Endothelial cell of umbilical vein (primary cell): ENCODE data around the gene CETP. TPM values are rescaled to one million over a fixed set of nuclear protein-coding genes. Genes with fewer than 3 reads are reported as not detected.

Source experiments
- BruUV-seq: library from RNA; stranded (reverse); fragments of 400-500 nt; replicated peaks from 2 replicates; lab custom pipeline; 2021; lab: Mats Ljungman, UMichigan
- CTCF ChIA-PET: fragments of 300-600, 350-600 bp; sonication (Branson Sonifier 250); formaldehyde crosslinking; loops from one replicate; lab custom pipeline; 2021; ENCODE audit warnings: antibody characterized with exemption, inconsistent platforms; lab: Charles Lee
- POLR2A ChIA-PET: fragments of 300-600, 350-600 bp; sonication (Branson Sonifier 250); formaldehyde crosslinking; loops from one replicate; lab custom pipeline; 2021; ENCODE audit warnings: antibody characterized with exemption, inconsistent platforms; lab: Charles Lee
- DNase-seq: peaks from one replicate; pipeline ENCODE4 v3.0.0-alpha.2; 2011; ENCODE audit warnings: low read depth, low spot score
- FAIRE-seq: peaks from 2 replicates; lab custom pipeline; 2011; peaks lifted over from hg19 to GRCh38; lab: Jason Lieb, UNC
- H2AFZ ChIP-seq: 2 replicates; pipeline ENCODE4 v1.6.0; 2012; ENCODE audit warnings: low read depth, low read length, control low read depth, inconsistent platforms
- H3K27ac ChIP-seq: 2 replicates; pipeline ENCODE4 v1.5.1; 2011; ENCODE audit warnings: low read depth, mild to moderate bottlenecking, control low read depth, low read length, moderate library complexity; ENCODE audit not compliant: insufficient read depth
- H3K27me3 ChIP-seq, 2 experiments: 2 replicates each; pipeline versions ENCODE4 v1.6.0 to v1.6.1; 2011; ENCODE audit warnings: low read length in 2 of 2, mixed read lengths in 1 of 2; ENCODE audit not compliant: control insufficient read depth in 2 of 2, insufficient read depth in 2 of 2
- H3K36me3 ChIP-seq, 2 experiments: 2 replicates in 1 of 2; 3 replicates in 1 of 2; pipeline ENCODE4 v1.5.1; 2011; ENCODE audit warnings: low read length in 2 of 2, mild to moderate bottlenecking in 1 of 2, moderate library complexity in 1 of 2; ENCODE audit not compliant: control insufficient read depth in 2 of 2, insufficient read depth in 2 of 2; ENCODE audit errors: extremely low read depth in 1 of 2
- H3K4me1 ChIP-seq: 3 replicates; pipeline ENCODE4 v1.5.1; 2011; ENCODE audit warnings: mild to moderate bottlenecking, low read length; ENCODE audit not compliant: control insufficient read depth, insufficient read depth; ENCODE audit errors: extremely low read depth
- H3K4me2 ChIP-seq: 2 replicates; pipeline ENCODE4 v1.6.1; 2011; ENCODE audit warnings: low read length, control low read depth, mixed read lengths; ENCODE audit not compliant: insufficient read depth
- H3K4me3 ChIP-seq, 3 experiments: fragments of 200-600 bp in 1 of 3; sonication (generic), shearing (Covaris generic) in 1 of 3; replicated peaks in 1 of 3; 2 replicates each; pipeline ENCODE4 v1.5.1; 2011 to 2016; ENCODE audit warnings: control low read depth in 3 of 3, low read length in 3 of 3, mild to moderate bottlenecking in 2 of 3, inconsistent platforms in 1 of 3, low read depth in 1 of 3, moderate library complexity in 1 of 3; ENCODE audit not compliant: insufficient read depth in 1 of 3
- H3K79me2 ChIP-seq: 2 replicates; pipeline ENCODE4 v1.6.0; 2012; ENCODE audit warnings: low read length, inconsistent platforms; ENCODE audit not compliant: control insufficient read depth, insufficient read depth
- H3K9ac ChIP-seq: replicated peaks from 2 replicates; pipeline ENCODE3; 2011; ENCODE audit warnings: low read length, control low read depth; ENCODE audit not compliant: insufficient read depth; ENCODE audit errors: extremely low read depth
- H3K9me1 ChIP-seq: replicated peaks from 3 replicates; pipeline ENCODE4 v1.6.0; 2011; ENCODE audit warnings: mild to moderate bottlenecking, low read length; ENCODE audit not compliant: control insufficient read depth, insufficient read depth; ENCODE audit errors: extremely low read depth
- H3K9me3 ChIP-seq: replicated peaks from 2 replicates; pipeline ENCODE4 v1.5.1; 2012; ENCODE audit warnings: low read length, inconsistent platforms; ENCODE audit not compliant: control insufficient read depth, insufficient read depth
- H4K20me1 ChIP-seq: replicated peaks from 2 replicates; pipeline ENCODE3; 2011; ENCODE audit warnings: mild to moderate bottlenecking, low read length; ENCODE audit not compliant: control insufficient read depth, insufficient read depth; ENCODE audit errors: extremely low read depth
- CTCF ChIP-seq, 2 donors: IDR thresholded peaks; 1 replicate in 1 of 2; 2 replicates in 1 of 2; pipeline ENCODE4 v1.5.1; 2011; ENCODE audit warnings: low read length in 2 of 2, mild to moderate bottlenecking in 2 of 2, moderate library complexity in 2 of 2, control low read depth in 1 of 2, inconsistent platforms in 1 of 2, low read depth in 1 of 2; ENCODE audit not compliant: insufficient read depth in 1 of 2; ENCODE audit errors: extremely low read depth in 1 of 2
- EZH2 ChIP-seq: IDR thresholded peaks from 2 replicates; pipeline ENCODE4 v1.6.1; 2012; ENCODE audit warnings: borderline replicate concordance, low read depth, mild to moderate bottlenecking, moderate library complexity, low read length, inconsistent platforms; ENCODE audit not compliant: severe bottlenecking
- FOS ChIP-seq: IDR thresholded peaks from 2 replicates; pipeline ENCODE4 v1.6.1; 2011; ENCODE audit warnings: mild to moderate bottlenecking, low read length, moderate library complexity, borderline replicate concordance; ENCODE audit not compliant: insufficient read depth
- GATA2 ChIP-seq: IDR thresholded peaks from 2 replicates; pipeline ENCODE4 v1.7.0; 2011; ENCODE audit warnings: low read depth, mild to moderate bottlenecking, moderate library complexity, mixed read lengths, low read length; ENCODE audit not compliant: insufficient read length, insufficient read depth
- JUN ChIP-seq: IDR thresholded peaks from 2 replicates; pipeline ENCODE4 v1.6.1; 2011; ENCODE audit warnings: borderline replicate concordance, low read depth; ENCODE audit not compliant: insufficient read length, insufficient read depth
- POLR2A ChIP-seq: IDR thresholded peaks from 2 replicates; pipeline ENCODE4 v1.6.1; 2012; ENCODE audit warnings: low read depth, mild to moderate bottlenecking, control low read depth, low read length
- POLR2AphosphoS5 ChIP-seq: IDR thresholded peaks from 2 replicates; pipeline ENCODE4 v1.6.1; 2012; ENCODE audit warnings: low read depth, mild to moderate bottlenecking, control low read depth, low read length, moderate library complexity; ENCODE audit not compliant: insufficient read depth
- dilution Hi-C: fragments of 300-500 bp; cut with MboI; formaldehyde crosslinking; loops from one replicate; pipeline ENCODE4 v1.15.0; 2019; ENCODE audit warnings: low sequenced_read_pairs; ENCODE audit not compliant: extremely low pct_ligation_motif_present
- intact Hi-C: fragments of 100-400 bp; cut with micrococcal nuclease; formaldehyde crosslinking; loops from one replicate; pipeline ENCODE4 v1.10.0; 2022
- polyA plus RNA-seq, 4 experiments: library from polyadenylated mRNA; depleted of rRNA in 3 of 4; stranded (reverse) in 3 of 4; unstranded in 1 of 4; fragments of >200 nt; gene quantifications; 2 replicates each; pipeline versions ENCODE4 v1.2.1 to v1.2.3, GENCODE V29; 2011 to 2012; ENCODE audit warnings: missing spikeins in 1 of 4
- total RNA-seq: library from RNA; stranded (reverse); gene quantifications from 2 replicates; pipeline ENCODE4 v1.2.3, GENCODE V29; 2021

Gene CETP
- total and polyA plus RNA-seq, 2 donors (not counting 3 experiments of a cell fraction or from before 2014, with no cell fraction given) = 2.2 to 2.8 TPM

DNA sequence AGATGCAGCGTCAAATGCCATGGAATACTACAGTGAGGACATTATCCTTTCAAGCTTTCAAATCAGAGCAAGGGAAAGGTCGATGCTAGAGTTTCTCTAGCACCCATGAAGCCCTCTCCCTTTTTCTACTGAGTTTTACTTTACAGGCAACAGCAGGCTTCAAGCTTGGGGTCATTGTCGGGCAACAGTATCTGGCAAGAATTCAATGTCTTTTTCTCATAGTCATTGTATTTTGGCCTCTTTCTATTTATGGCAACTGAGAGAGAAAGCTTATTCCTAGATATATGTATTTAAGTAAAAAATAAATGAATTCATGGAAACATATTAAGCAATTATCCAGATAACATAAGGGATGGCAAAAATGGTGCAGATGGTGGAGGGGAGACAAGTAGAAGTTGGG lies 364 bp upstream of the CETP start:
- POLR2A ChIA-PET = no interaction called here
- H3K36me3 ChIP-seq = no peaks in the 10 kb centered on the region
- H4K20me1 ChIP-seq = no peaks in the 10 kb centered on the region
- no peaks in the 10 kb centered on the region for H3K9me3 ChIP-seq
- H3K9ac ChIP-seq = no peak overlapping the region
- no peaks in the 10 kb centered on the region for H3K9me1 ChIP-seq
- no peaks in the 10 kb centered on the region for H3K27me3 ChIP-seq
- no peak for FAIRE-seq
- dilution Hi-C loops = no loop called here
- peak; percentile 73 for DNase-seq
- BruUV-seq = no TSS peak
- no peak overlapping the region for H3K4me2 ChIP-seq
- H3K4me1 ChIP-seq = peaks cover 18% of the 10 kb centered on the region
- H3K27ac ChIP-seq = no peak overlapping the region
- TF ChIP-seq FOS = no peak
- TF ChIP-seq GATA2 = no peak
- no peak for TF ChIP-seq POLR2A
- TF ChIP-seq POLR2AphosphoS5 = no peak
- no peak for TF ChIP-seq JUN
- TF ChIP-seq EZH2 = no peak
- H2AFZ ChIP-seq = peak overlapping the region; percentile 49
- H3K79me2 ChIP-seq = no peaks in the 10 kb centered on the region
- H3K4me3 ChIP-seq = no peak overlapping the region
- CTCF ChIA-PET = interaction anchor here (1.0 to 9.3 kb wide), 3 partner anchors 10 to 85 kb away, joined by 3 to 140 read pairs (median 4); no protein-coding TSS in a partner anchor
- intact Hi-C loops = no loop called here

DNA sequence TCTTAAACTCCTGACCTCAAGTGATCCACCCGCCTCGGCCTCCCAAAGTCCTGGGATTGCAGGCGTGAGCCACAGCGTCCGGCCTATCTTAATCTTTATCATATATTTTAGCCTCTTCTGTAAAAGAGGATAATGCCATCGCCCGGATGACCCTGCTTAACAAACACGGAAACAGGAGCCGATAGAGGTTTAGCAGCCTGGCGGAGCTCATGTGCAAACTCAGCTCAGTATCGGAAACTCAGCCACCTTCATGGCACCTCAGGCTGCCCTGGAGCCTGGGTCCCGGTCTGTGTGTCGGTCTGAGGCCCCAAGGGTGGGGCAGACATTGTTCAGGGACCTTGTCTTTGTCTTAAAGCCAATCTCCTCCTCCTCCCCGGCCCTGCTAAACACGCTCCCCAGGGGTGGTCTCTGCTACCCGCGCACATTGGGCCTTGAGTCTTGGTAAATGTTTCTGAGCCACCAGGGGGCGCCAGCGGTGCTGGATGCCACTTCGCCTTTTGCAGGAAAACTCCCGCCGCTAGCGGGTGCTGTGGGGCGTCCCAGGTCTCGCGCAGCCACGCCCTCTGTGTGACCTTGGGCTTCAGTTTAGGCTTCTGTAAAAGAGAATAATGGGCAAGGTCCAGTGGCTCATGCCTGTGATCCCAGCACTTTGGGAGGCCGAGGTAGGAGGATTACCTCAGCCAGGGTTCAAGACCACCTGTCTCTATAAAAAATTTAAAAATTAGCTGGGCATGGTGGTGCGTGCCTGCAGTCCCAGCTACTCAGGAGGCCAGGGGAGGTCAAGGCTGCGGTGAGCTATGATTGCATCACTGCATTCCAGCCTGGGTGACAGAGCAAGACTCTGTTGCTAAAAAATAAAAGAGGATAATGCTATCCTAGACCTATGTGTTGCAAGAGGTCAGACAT lies 2.7 kb downstream of the CETP start:
- no peaks in the 10 kb centered on the region for H3K27me3 ChIP-seq
- intact Hi-C loops (loop anchor here (1.0 kb wide), 2 partner anchors 81 to 204 kb away; no protein-coding TSS in a partner anchor), dilution Hi-C loops (no loop called here)
- no peaks in the 10 kb centered on the region for H3K36me3 ChIP-seq
- H3K27ac ChIP-seq = no peak overlapping the region
- no peak for TF ChIP-seq EZH2
- TF ChIP-seq CTCF (IDR thresholded peaks at IDR 0.05; ENCODE audit: extremely low read depth in 1 of 2, insufficient read depth in 1 of 2, low read depth in 1 of 2, low read length in 2 of 2) = peak; percentile 96 to 99
- H2AFZ ChIP-seq = peak overlapping the region; percentile 3
- H3K4me1 ChIP-seq = peaks cover 18% of the 10 kb centered on the region
- no peaks in the 10 kb centered on the region for H3K79me2 ChIP-seq
- DNase-seq (peak; percentile 74), FAIRE-seq (peak; percentile 84)
- H3K9ac ChIP-seq = no peak overlapping the region
- no peaks in the 10 kb centered on the region for H3K9me1 ChIP-seq
- H3K4me2 ChIP-seq = no peak overlapping the region
- no TSS peak for BruUV-seq
- no peak overlapping the region for H3K4me3 ChIP-seq
- ChIA-PET POLR2A (no interaction called here), CTCF (interaction anchor here (0.6 to 9.3 kb wide), 33 partner anchors 9 to 264 kb away, joined by 3 to 140 read pairs (median 4); partner anchors contain the start of genes CPNE2 and NLRC5)
- no peaks in the 10 kb centered on the region for H4K20me1 ChIP-seq
- no peaks in the 10 kb centered on the region for H3K9me3 ChIP-seq
